Breast epithelium (tissue), 3 donors: Measurements from ENCODE around the gene TBC1D22B.

Experiments
- POLR2AphosphoS5 ChIP-seq, 3 donors: sonication (generic); formaldehyde crosslinking; IDR thresholded peaks; one replicate each; pipeline ENCODE4 v1.6.1; 2017; ENCODE audit warnings: antibody characterized with exemption in 3 of 3
- TF ChIP-seq, protein P1 (sequence below), 3 donors: fragments of 450-650 bp; IDR thresholded peaks; one replicate each; pipeline ENCODE4 v1.5.1; 2016 to 2017; ENCODE audit warnings: antibody characterized with exemption in 3 of 3, mild to moderate bottlenecking in 3 of 3, moderate library complexity in 3 of 3

GRCh38 chr6:37259191-37259590, 1.6 kb downstream of the TBC1D22B start:
- TF ChIP-seq, protein P1, sequence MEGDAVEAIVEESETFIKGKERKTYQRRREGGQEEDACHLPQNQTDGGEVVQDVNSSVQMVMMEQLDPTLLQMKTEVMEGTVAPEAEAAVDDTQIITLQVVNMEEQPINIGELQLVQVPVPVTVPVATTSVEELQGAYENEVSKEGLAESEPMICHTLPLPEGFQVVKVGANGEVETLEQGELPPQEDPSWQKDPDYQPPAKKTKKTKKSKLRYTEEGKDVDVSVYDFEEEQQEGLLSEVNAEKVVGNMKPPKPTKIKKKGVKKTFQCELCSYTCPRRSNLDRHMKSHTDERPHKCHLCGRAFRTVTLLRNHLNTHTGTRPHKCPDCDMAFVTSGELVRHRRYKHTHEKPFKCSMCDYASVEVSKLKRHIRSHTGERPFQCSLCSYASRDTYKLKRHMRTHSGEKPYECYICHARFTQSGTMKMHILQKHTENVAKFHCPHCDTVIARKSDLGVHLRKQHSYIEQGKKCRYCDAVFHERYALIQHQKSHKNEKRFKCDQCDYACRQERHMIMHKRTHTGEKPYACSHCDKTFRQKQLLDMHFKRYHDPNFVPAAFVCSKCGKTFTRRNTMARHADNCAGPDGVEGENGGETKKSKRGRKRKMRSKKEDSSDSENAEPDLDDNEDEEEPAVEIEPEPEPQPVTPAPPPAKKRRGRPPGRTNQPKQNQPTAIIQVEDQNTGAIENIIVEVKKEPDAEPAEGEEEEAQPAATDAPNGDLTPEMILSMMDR (IDR thresholded peaks at IDR 0.05), result no peak
- no peak for TF ChIP-seq POLR2AphosphoS5 (IDR thresholded peaks at IDR 0.05)
